Measurements from ENCODE around the gene DMKN. TPM values are rescaled to one million over a fixed set of nuclear protein-coding genes. Genes with fewer than 3 reads are reported as not detected.
"Not testable (repeated sequence)": the region's sequence is repeated elsewhere in the genome, so short reads cannot be mapped to it uniquely, and the experiment has no call there.

The DMKN gene
- total and polyA plus RNA-seq, 2 of the 4 experiments (the other 2 are of a cell fraction), result 0.36 to 2.4 TPM

DNA sequence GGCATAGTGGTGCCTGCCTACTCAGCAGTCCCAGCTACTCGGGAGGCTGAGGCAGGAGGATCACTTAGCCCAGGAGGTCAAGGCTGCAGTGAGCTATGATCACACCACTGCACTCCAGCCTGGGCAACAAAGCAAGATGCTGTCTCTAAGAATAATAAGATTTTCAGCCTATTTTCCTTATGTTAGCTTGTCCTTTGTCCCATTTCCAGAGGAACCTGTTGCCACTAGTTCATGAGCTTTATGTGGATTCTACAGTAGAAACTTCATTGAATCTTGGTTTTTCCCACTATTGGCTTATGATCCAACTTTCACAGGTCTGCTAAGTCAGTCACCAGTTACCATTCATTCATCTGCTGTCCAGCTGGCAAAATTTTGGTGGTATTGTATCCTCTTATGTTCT is 47.2 kb downstream of the DMKN start:
- in situ Hi-C loops (cut with MboI; ENCODE audit: low sequenced_read_pairs), result no loop called here
- POLR2A ChIA-PET (ENCODE audit: unreplicated experiment), result no interaction called here
- intact Hi-C loops (cut with micrococcal nuclease), result loop anchor here (10.0 kb wide), 1 partner anchor 111 kb away; the partner anchor contains the start of gene FFAR3

DNA sequence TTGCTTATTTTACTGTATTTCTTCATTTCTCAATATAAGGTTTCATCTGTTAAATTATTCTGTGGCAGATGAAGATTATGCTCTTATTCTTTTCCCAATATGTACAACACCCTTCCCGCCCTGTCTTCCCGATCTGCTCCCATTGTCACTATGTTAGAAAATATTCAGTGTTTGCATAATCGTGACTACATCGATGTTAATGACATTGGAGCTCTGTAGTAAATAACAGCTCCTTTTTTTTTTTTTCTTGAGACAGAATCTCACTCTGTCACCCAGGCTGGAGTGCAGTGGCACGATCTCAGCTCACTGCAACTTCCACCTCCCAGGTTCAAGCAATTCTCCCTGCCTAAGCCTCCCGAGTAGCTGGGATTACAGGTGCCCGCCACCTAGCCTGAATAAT is 50.5 kb downstream of the DMKN start:
- H3K79me1 ChIP-seq (ENCODE audit: low read depth in 1 of 2, low read length in 2 of 2); H4K5ac ChIP-seq (ENCODE audit: low read depth, low read length); H3K4me1 ChIP-seq (ENCODE audit: control insufficient read depth, insufficient read depth, low read length); H3K27ac ChIP-seq (ENCODE audit: insufficient read depth, low read length); CTCF ChIA-PET; H2BK120ac ChIP-seq (ENCODE audit: low read depth, low read length); H3K9ac ChIP-seq (ENCODE audit: low read depth, low read length); H3K18ac ChIP-seq (ENCODE audit: low read depth, low read length); H4K8ac ChIP-seq (ENCODE audit: low read depth in 2 of 2, low read length in 2 of 2); H2BK15ac ChIP-seq (ENCODE audit: low read depth, low read length); H3K4ac ChIP-seq (ENCODE audit: low read depth, low read length); ATAC-seq (ENCODE audit: low read depth); H3K9me3 ChIP-seq (ENCODE audit: control insufficient read depth, insufficient read depth, low read length); H4K91ac ChIP-seq (ENCODE audit: insufficient read depth, low read depth, low read length); H2BK20ac ChIP-seq (ENCODE audit: low read depth, low read length); dilution Hi-C loops (cut with HindIII; ENCODE audit: low sequenced_read_pairs, unreplicated experiment); H2AK9ac ChIP-seq (replicated peaks; ENCODE audit: low read depth, low read length, poor library complexity); DNase-seq; H3K9me1 ChIP-seq (ENCODE audit: insufficient read depth, low read length); H3K36me3 ChIP-seq (ENCODE audit: control insufficient read depth, insufficient read depth, low read length); H2AK5ac ChIP-seq (ENCODE audit: low read depth, low read length); H3K23ac ChIP-seq (ENCODE audit: low read depth, low read length); BruUV-seq (replicated peaks); H3K56ac ChIP-seq (ENCODE audit: extremely low read depth, insufficient read depth, low read length); H3K27me3 ChIP-seq (ENCODE audit: control insufficient read depth, insufficient read depth, low read length); H4K20me1 ChIP-seq (ENCODE audit: insufficient read depth, low read length); POLR2A ChIA-PET (ENCODE audit: unreplicated experiment); H3K14ac ChIP-seq (replicated peaks; ENCODE audit: low read depth, low read length); in situ Hi-C loops (cut with MboI; ENCODE audit: low sequenced_read_pairs); H2AFZ ChIP-seq (replicated peaks; ENCODE audit: low read length, poor library complexity); H3K4me2 ChIP-seq (ENCODE audit: low read depth, low read length); H2BK5ac ChIP-seq (ENCODE audit: low read depth, low read length, poor library complexity, severe bottlenecking); H3K4me3 ChIP-seq (ENCODE audit: insufficient read depth, low read depth, low read length): not testable (repeated sequence)
- intact Hi-C loops (cut with micrococcal nuclease), result loop anchor here (10.0 kb wide), 1 partner anchor 108 kb away; the partner anchor contains the start of gene FFAR3
- WGBS, 2 experiments (ENCODE audit: extremely low coverage in 2 of 2, insufficient read length in 1 of 2), result 10% methylated on average over 2 of the region's 7 CpGs; no CpG with 5 or more reads in 1 of the 2 experiments

More for the DNA sequence above, 47.2 kb downstream of the DMKN start:
- no peak overlapping the region for H3K56ac ChIP-seq (ENCODE audit: extremely low read depth, insufficient read depth, low read length)
- H2BK5ac ChIP-seq (ENCODE audit: low read depth, low read length, poor library complexity, severe bottlenecking), result no peak overlapping the region
- peaks cover 3% of the 10 kb centered on the region for H3K27me3 ChIP-seq (ENCODE audit: control insufficient read depth, insufficient read depth, low read length)
- no peaks in the 10 kb centered on the region for H3K79me1 ChIP-seq (ENCODE audit: low read depth in 1 of 2, low read length in 2 of 2)
- ATAC-seq (ENCODE audit: low read depth) (no peak), DNase-seq (no peak)
- no peak overlapping the region for H3K18ac ChIP-seq (ENCODE audit: low read depth, low read length)
- no peak overlapping the region for H4K91ac ChIP-seq (ENCODE audit: insufficient read depth, low read depth, low read length)
- H3K9me1 ChIP-seq (ENCODE audit: insufficient read depth, low read length), result no peaks in the 10 kb centered on the region
- H2BK20ac ChIP-seq (ENCODE audit: low read depth, low read length), result no peak overlapping the region
- no peak overlapping the region for H3K27ac ChIP-seq (ENCODE audit: insufficient read depth, low read length)
- no peaks in the 10 kb centered on the region for H3K36me3 ChIP-seq (ENCODE audit: control insufficient read depth, insufficient read depth, low read length)
- no peak overlapping the region for H3K4me2 ChIP-seq (ENCODE audit: low read depth, low read length)
- no peak overlapping the region for H3K14ac ChIP-seq (replicated peaks; ENCODE audit: low read depth, low read length)
- no peak overlapping the region for H3K9ac ChIP-seq (ENCODE audit: low read depth, low read length)
- H3K4me1 ChIP-seq (ENCODE audit: control insufficient read depth, insufficient read depth, low read length), result no peaks in the 10 kb centered on the region
- H2AK9ac ChIP-seq (replicated peaks; ENCODE audit: low read depth, low read length, poor library complexity), result no peak overlapping the region
- no peak overlapping the region for H2BK120ac ChIP-seq (ENCODE audit: low read depth, low read length)
- no peak for TF ChIP-seq POLR2A (IDR thresholded peaks at IDR 0.05; ENCODE audit: low read depth, low read length)
- no peak for TF ChIP-seq RFX5 (IDR thresholded peaks at IDR 0.05; ENCODE audit: low read depth, low read length)
- TF ChIP-seq, protein P1, sequence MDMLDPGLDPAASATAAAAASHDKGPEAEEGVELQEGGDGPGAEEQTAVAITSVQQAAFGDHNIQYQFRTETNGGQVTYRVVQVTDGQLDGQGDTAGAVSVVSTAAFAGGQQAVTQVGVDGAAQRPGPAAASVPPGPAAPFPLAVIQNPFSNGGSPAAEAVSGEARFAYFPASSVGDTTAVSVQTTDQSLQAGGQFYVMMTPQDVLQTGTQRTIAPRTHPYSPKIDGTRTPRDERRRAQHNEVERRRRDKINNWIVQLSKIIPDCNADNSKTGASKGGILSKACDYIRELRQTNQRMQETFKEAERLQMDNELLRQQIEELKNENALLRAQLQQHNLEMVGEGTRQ (IDR thresholded peaks at IDR 0.05; ENCODE audit: low read depth, low read length), result no peak
- no peak for TF ChIP-seq BHLHE40 (IDR thresholded peaks at IDR 0.05; ENCODE audit: low read depth, low read length)
- H2AFZ ChIP-seq (replicated peaks; ENCODE audit: low read length, poor library complexity), result no peak overlapping the region
- BruUV-seq (replicated peaks), result no TSS peak
- dilution Hi-C loops (cut with HindIII; ENCODE audit: low sequenced_read_pairs, unreplicated experiment), result no loop called here
- no peaks in the 10 kb centered on the region for H3K9me3 ChIP-seq (ENCODE audit: control insufficient read depth, insufficient read depth, low read length)
- H4K5ac ChIP-seq (ENCODE audit: low read depth, low read length), result no peak overlapping the region
- no peak overlapping the region for H3K23ac ChIP-seq (ENCODE audit: low read depth, low read length)
- no peak overlapping the region for H2BK15ac ChIP-seq (ENCODE audit: low read depth, low read length)
- H3K4me3 ChIP-seq (ENCODE audit: insufficient read depth, low read depth, low read length), result no peak overlapping the region
- H2AK5ac ChIP-seq (ENCODE audit: low read depth, low read length), result no peak overlapping the region
- no peak overlapping the region for H3K4ac ChIP-seq (ENCODE audit: low read depth, low read length)
- WGBS, 2 experiments (ENCODE audit: extremely low coverage in 2 of 2, insufficient read length in 1 of 2), result no CpG with 5 or more reads among the region's 1 CpG
- CTCF ChIA-PET, result no interaction called here
- no peak overlapping the region for H4K8ac ChIP-seq (ENCODE audit: low read depth in 2 of 2, low read length in 2 of 2)
- H4K20me1 ChIP-seq (ENCODE audit: insufficient read depth, low read length), result no peaks in the 10 kb centered on the region

Data from IMR-90 (cell line).